ENCODE data around the gene GRIK4. TPM values are rescaled to one million over a fixed set of nuclear protein-coding genes. Genes with fewer than 3 reads are reported as not detected.

The GRIK4 gene
- total and polyA plus RNA-seq, 9 of the 15 experiments (the other 6 are each of a cell fraction or from before 2014, with no cell fraction given): not detected

- no TSS peak for BruUV-seq (replicated peaks)
- H3K4me2 ChIP-seq (ENCODE audit: insufficient read depth, low read length): no peak overlapping the region
- H4K20me1 ChIP-seq (replicated peaks; ENCODE audit: control insufficient read depth, insufficient read depth, low read length): 0 out of 2 replicates have a peak, but pooled peaks cover 6% of the 10 kb centered on the region
- WGBS (ENCODE audit: insufficient coverage, low coverage, missing lambda C conversion rate): under 1% methylated on average over 26 of the region's 26 CpGs
- ChIA-PET CTCF (ENCODE audit: low intra/inter-chr PET ratio) (no interaction called here), POLR2A (interaction anchor here (0.6 to 1.0 kb wide), 2 partner anchors 14 to 54 kb away, joined by 3 read pairs; no protein-coding TSS in a partner anchor)
- no peak overlapping the region for H3K9ac ChIP-seq (ENCODE audit: insufficient read depth in 1 of 2, low read depth in 2 of 2, low read length in 2 of 2)
- H3K27ac ChIP-seq (ENCODE audit: extremely low read depth, low read depth, low read length): no peak overlapping the region
- H3K27me3 ChIP-seq (ENCODE audit: control insufficient read depth in 2 of 2, insufficient read depth in 2 of 2, low read length in 2 of 2): peaks cover 19 to 81% of the 10 kb centered on the region in 2 experiments; a peak in 4 of 5 replicates
- H3K4me1 ChIP-seq (replicated peaks in 1 of 2; ENCODE audit: control insufficient read depth in 2 of 2, insufficient read depth in 2 of 2, low read length in 2 of 2): no peaks in the 10 kb centered on the region; a peak in 2 of 5 replicates
- H3K79me2 ChIP-seq (ENCODE audit: control insufficient read depth, insufficient read depth, low read length): no peaks in the 10 kb centered on the region
- no peaks in the 10 kb centered on the region; the same call in 1 of the 2 replicates for H3K9me3 ChIP-seq (replicated peaks; ENCODE audit: control insufficient read depth, insufficient read depth, low read depth, low read length)
- intact Hi-C loops (cut with micrococcal nuclease) (no loop called here), in situ Hi-C loops (cut with MboI) (no loop called here)
- DNase-seq (ENCODE audit: extremely low read depth in 1 of 4, low spot score in 3 of 4): no peak
- ATAC-seq: no peak
- no peak overlapping the region for H2AFZ ChIP-seq (ENCODE audit: low read depth, low read length)
- H3K9me1 ChIP-seq (ENCODE audit: control insufficient read depth, insufficient read depth, low read length): no peaks in the 10 kb centered on the region
- H3K4me3 ChIP-seq: no peak overlapping the region
- no peaks in the 10 kb centered on the region for H3K36me3 ChIP-seq (ENCODE audit: control insufficient read depth, insufficient read depth, low read length)
- FAIRE-seq: no peak
- TF ChIP-seq ZNF77 (CRISPR knock-in tag; IDR thresholded peaks at IDR 0.05) (no peak), LARP7 (IDR thresholded peaks at IDR 0.05) (no peak), RAD21 (CRISPR knock-in tag; conservative IDR thresholded peaks at IDR 0.05 in 1 of 2, IDR thresholded peaks at IDR 0.05 in 1 of 2) (no peak), ZNF707 (CRISPR knock-in tag; conservative IDR thresholded peaks at IDR 0.05) (no peak), POLR2H (tag; IDR thresholded peaks at IDR 0.05; ENCODE audit: low read depth) (no peak), ZNF445 (CRISPR knock-in tag; IDR thresholded peaks at IDR 0.05; ENCODE audit: low read depth) (no peak), ESRRA (IDR thresholded peaks at IDR 0.05; ENCODE audit: borderline replicate concordance, low read depth) (no peak), ZNF184 (CRISPR knock-in tag; IDR thresholded peaks at IDR 0.05) (no peak), RREB1 (CRISPR knock-in tag; IDR thresholded peaks at IDR 0.05) (no peak), SMAD3 (CRISPR knock-in tag; conservative IDR thresholded peaks at IDR 0.05) (no peak), XRCC3 (IDR thresholded peaks at IDR 0.05) (no peak), XRCC5 (IDR thresholded peaks at IDR 0.05; ENCODE audit: low read depth, low read length) (no peak), SP2 (IDR thresholded peaks at IDR 0.05; ENCODE audit: extremely low read depth, low read depth, low read length, poor library complexity, severe bottlenecking) (no peak)
- TF ChIP-seq, protein P1, sequence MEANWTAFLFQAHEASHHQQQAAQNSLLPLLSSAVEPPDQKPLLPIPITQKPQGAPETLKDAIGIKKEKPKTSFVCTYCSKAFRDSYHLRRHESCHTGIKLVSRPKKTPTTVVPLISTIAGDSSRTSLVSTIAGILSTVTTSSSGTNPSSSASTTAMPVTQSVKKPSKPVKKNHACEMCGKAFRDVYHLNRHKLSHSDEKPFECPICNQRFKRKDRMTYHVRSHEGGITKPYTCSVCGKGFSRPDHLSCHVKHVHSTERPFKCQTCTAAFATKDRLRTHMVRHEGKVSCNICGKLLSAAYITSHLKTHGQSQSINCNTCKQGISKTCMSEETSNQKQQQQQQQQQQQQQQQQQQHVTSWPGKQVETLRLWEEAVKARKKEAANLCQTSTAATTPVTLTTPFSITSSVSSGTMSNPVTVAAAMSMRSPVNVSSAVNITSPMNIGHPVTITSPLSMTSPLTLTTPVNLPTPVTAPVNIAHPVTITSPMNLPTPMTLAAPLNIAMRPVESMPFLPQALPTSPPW (CRISPR knock-in tag; IDR thresholded peaks at IDR 0.05): no peak
Measured at GRCh38 chr11:120597250-120598215, 86.0 kb downstream of the GRIK4 start.

Data from K562 (cell line).